ENCODE results near the gene SH3YL1.

GRCh38 chr2:196406-196805 is 67.4 kb downstream of the SH3YL1 start:
- TF ChIP-seq CTCF (IDR thresholded peaks at IDR 0.05; ENCODE audit: low read length) (no peak), EZH2 (optimal IDR thresholded peaks at IDR 0.05; ENCODE audit: low read depth, low read length) (no peak), EZH2phosphoT487 (IDR thresholded peaks at IDR 0.05; ENCODE audit: low read length) (no peak)

Measured in MM.1S (cell line).